ENCODE data around the gene PI4K2B.

GRCh38 chr4:25213347-25213979 is 20.4 kb upstream of the PI4K2B start:
- TF ChIP-seq POLR2A (IDR thresholded peaks at IDR 0.05; ENCODE audit: low read depth, low read length), result no peak
- TF ChIP-seq RB1 (IDR thresholded peaks at IDR 0.05; ENCODE audit: borderline replicate concordance), result no peak
- no peak for TF ChIP-seq BCL3 (IDR thresholded peaks at IDR 0.05; ENCODE audit: borderline replicate concordance, insufficient read depth, low read depth, low read length, poor library complexity, severe bottlenecking)
